ENCODE data around the gene DGKQ. TPM values are rescaled to one million over a fixed set of nuclear protein-coding genes. Genes with fewer than 3 reads are reported as not detected.

Gene DGKQ
- total RNA-seq, 2 experiments from 2014 or later: 17.6 to 19.2 TPM

DNA sequence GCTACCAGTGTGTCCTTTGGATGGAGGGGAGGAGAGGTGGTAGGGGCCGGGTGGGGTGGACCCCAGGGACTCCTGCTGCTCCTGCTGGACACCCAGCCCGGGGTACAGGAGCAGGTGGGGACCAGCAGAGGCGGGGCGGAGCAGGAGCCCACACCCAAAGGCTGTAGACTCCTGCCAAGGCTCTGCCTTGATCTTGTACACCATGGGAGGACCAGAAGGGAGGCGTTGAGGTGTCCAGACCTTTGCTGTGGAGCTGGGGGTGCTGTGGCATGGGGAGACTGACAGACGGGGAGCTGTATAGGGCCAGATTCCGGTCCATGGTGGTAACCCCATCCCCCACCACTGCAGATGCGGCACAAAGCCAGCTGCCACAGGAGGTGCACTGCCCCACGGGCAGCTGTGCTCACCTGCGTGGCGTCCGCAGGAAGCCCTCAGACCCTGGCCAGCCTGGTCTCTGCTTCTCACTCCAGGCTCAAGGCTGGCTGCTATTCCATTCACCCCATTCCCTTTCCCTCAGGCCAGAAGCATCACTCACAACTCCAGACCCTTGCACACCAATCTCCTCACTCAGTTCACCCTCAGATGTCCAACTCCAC lies 24.8 kb upstream of the DGKQ start:
- no peaks in the 10 kb centered on the region for H3K9me3 Mint-ChIP-seq
- no peak for DNase-seq
- POLR2A ChIA-PET: no interaction called here
- no peaks in the 10 kb centered on the region for H3K36me3 ChIP-seq (ENCODE audit: insufficient read depth, low read length)
- intact Hi-C loops (cut with DNase I, micrococcal nuclease): no loop called here
- no peak overlapping the region for H3K4me3 ChIP-seq (ENCODE audit: low read length)
- H3K4me3 Mint-ChIP-seq: no peak overlapping the region
- H3K9me3 ChIP-seq (ENCODE audit: control insufficient read depth in 1 of 2, insufficient read depth in 1 of 2, low read length in 2 of 2): peaks cover 0 to 11% of the 10 kb centered on the region in 2 experiments
- no peak overlapping the region for H3K27ac ChIP-seq (ENCODE audit: low read depth in 1 of 2, low read length in 2 of 2)
- TF ChIP-seq, protein P1, sequence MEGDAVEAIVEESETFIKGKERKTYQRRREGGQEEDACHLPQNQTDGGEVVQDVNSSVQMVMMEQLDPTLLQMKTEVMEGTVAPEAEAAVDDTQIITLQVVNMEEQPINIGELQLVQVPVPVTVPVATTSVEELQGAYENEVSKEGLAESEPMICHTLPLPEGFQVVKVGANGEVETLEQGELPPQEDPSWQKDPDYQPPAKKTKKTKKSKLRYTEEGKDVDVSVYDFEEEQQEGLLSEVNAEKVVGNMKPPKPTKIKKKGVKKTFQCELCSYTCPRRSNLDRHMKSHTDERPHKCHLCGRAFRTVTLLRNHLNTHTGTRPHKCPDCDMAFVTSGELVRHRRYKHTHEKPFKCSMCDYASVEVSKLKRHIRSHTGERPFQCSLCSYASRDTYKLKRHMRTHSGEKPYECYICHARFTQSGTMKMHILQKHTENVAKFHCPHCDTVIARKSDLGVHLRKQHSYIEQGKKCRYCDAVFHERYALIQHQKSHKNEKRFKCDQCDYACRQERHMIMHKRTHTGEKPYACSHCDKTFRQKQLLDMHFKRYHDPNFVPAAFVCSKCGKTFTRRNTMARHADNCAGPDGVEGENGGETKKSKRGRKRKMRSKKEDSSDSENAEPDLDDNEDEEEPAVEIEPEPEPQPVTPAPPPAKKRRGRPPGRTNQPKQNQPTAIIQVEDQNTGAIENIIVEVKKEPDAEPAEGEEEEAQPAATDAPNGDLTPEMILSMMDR (IDR thresholded peaks at IDR 0.05): no peak
- peaks cover 23% of the 10 kb centered on the region for H3K4me1 ChIP-seq (ENCODE audit: insufficient read depth, low read length)
- ATAC-seq (ENCODE audit: poor library complexity): no peak
- H3K27me3 ChIP-seq (ENCODE audit: control insufficient read depth in 1 of 2, insufficient read depth in 2 of 2, low read length in 2 of 2): peaks cover 39 to 48% of the 10 kb centered on the region in 2 experiments
- H3K36me3 Mint-ChIP-seq (ENCODE audit: low read depth): no peaks in the 10 kb centered on the region
- H3K27ac Mint-ChIP-seq: no peak overlapping the region
- CTCF ChIA-PET: interaction anchor here (1.6 kb wide), 1 partner anchor 9 kb away, joined by 3 read pairs; no protein-coding TSS in a partner anchor
- peaks cover 16% of the 10 kb centered on the region for H3K4me1 Mint-ChIP-seq (ENCODE audit: low read depth)
- peaks cover 21% of the 10 kb centered on the region for H3K27me3 Mint-ChIP-seq

GRCh38 chr4:997375-998071 lies 24.2 kb upstream of the DGKQ start:
- H3K27ac ChIP-seq (ENCODE audit: low read depth in 1 of 2, low read length in 2 of 2): no peak overlapping the region
- intact Hi-C loops (cut with DNase I, micrococcal nuclease): no loop called here
- no peaks in the 10 kb centered on the region for H3K36me3 Mint-ChIP-seq (ENCODE audit: low read depth)
- H3K4me3 ChIP-seq (ENCODE audit: low read length): no peak overlapping the region
- H3K4me1 Mint-ChIP-seq (ENCODE audit: low read depth): peaks cover 16% of the 10 kb centered on the region
- H3K9me3 ChIP-seq (ENCODE audit: control insufficient read depth in 1 of 2, insufficient read depth in 1 of 2, low read length in 2 of 2): peaks cover 0 to 11% of the 10 kb centered on the region in 2 experiments
- peaks cover 21% of the 10 kb centered on the region for H3K4me1 ChIP-seq (ENCODE audit: insufficient read depth, low read length)
- H3K27me3 ChIP-seq (ENCODE audit: control insufficient read depth in 1 of 2, insufficient read depth in 2 of 2, low read length in 2 of 2): peaks cover 39 to 43% of the 10 kb centered on the region in 2 experiments
- peak; percentile 60 for ATAC-seq (ENCODE audit: poor library complexity)
- CTCF ChIA-PET: interaction anchor here (1.6 kb wide), 1 partner anchor 9 kb away, joined by 3 read pairs; no protein-coding TSS in a partner anchor
- no peaks in the 10 kb centered on the region for H3K9me3 Mint-ChIP-seq
- no peak overlapping the region for H3K4me3 Mint-ChIP-seq
- no peaks in the 10 kb centered on the region for H3K36me3 ChIP-seq (ENCODE audit: insufficient read depth, low read length)
- TF ChIP-seq, protein P1 (IDR thresholded peaks at IDR 0.05): no peak
- POLR2A ChIA-PET: no interaction called here
- no peak for DNase-seq
- H3K27me3 Mint-ChIP-seq: peaks cover 21% of the 10 kb centered on the region
- no peak overlapping the region for H3K27ac Mint-ChIP-seq

DNA sequence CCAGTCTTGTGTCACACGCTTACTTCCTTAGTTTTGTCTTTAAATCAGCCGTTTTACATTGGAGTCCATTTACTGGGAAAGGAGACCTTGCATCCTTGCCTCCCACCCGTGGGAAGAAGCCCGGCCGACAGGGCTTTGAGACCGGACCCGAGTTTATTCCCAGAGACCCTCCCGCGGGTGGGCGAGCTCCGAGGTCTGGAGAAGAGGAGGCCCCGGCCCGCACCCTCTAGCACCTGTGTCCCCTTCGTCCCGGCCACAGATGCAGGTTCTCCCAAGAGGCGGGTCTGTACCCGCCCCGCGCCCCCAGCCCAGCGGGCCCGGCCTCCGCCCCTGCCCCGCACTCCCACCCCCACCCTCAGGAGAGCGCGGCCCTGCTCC lies 23.6 kb upstream of the DGKQ start:
- peaks cover 16% of the 10 kb centered on the region for H3K4me1 Mint-ChIP-seq (ENCODE audit: low read depth)
- ATAC-seq (ENCODE audit: poor library complexity): no peak
- Histone ChIP-seq H3K9me3 (ENCODE audit: control insufficient read depth in 1 of 2, insufficient read depth in 1 of 2, low read length in 2 of 2) (peaks cover 0 to 11% of the 10 kb centered on the region in 2 experiments), H3K27ac (ENCODE audit: low read depth in 1 of 2, low read length in 2 of 2) (no peak overlapping the region), H3K4me1 (ENCODE audit: insufficient read depth, low read length) (peaks cover 17% of the 10 kb centered on the region), H3K4me3 (ENCODE audit: low read length) (no peak overlapping the region), H3K36me3 (ENCODE audit: insufficient read depth, low read length) (no peaks in the 10 kb centered on the region), H3K27me3 (ENCODE audit: control insufficient read depth in 1 of 2, insufficient read depth in 2 of 2, low read length in 2 of 2) (peaks cover 38 to 39% of the 10 kb centered on the region in 2 experiments)
- no peaks in the 10 kb centered on the region for H3K36me3 Mint-ChIP-seq (ENCODE audit: low read depth)
- TF ChIP-seq, protein P1 (IDR thresholded peaks at IDR 0.05): no peak
- POLR2A ChIA-PET: no interaction called here
- H3K27me3 Mint-ChIP-seq: peaks cover 21% of the 10 kb centered on the region
- CTCF ChIA-PET: no interaction called here
- H3K27ac Mint-ChIP-seq: no peak overlapping the region
- no peak for DNase-seq
- H3K9me3 Mint-ChIP-seq: no peaks in the 10 kb centered on the region
- intact Hi-C loops (cut with DNase I, micrococcal nuclease): no loop called here
- no peak overlapping the region for H3K4me3 Mint-ChIP-seq
